Globus pallidus (tissue), 1 donor: ENCODE results near the gene PTPDC1.

Source experiments
- DNase-seq: peaks from one replicate; pipeline ENCODE4 v3.0.0-alpha.2; 2015; ENCODE audit warnings: low spot score

PTPDC1 gene, protein sequence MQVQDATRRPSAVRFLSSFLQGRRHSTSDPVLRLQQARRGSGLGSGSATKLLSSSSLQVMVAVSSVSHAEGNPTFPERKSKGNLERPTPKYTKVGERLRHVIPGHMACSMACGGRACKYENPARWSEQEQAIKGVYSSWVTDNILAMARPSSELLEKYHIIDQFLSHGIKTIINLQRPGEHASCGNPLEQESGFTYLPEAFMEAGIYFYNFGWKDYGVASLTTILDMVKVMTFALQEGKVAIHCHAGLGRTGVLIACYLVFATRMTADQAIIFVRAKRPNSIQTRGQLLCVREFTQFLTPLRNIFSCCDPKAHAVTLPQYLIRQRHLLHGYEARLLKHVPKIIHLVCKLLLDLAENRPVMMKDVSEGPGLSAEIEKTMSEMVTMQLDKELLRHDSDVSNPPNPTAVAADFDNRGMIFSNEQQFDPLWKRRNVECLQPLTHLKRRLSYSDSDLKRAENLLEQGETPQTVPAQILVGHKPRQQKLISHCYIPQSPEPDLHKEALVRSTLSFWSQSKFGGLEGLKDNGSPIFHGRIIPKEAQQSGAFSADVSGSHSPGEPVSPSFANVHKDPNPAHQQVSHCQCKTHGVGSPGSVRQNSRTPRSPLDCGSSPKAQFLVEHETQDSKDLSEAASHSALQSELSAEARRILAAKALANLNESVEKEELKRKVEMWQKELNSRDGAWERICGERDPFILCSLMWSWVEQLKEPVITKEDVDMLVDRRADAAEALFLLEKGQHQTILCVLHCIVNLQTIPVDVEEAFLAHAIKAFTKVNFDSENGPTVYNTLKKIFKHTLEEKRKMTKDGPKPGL

GRCh38 chr9:94084314-94084713 is at the start of gene PTPDC1:
Gene PTPDC1 (plus strand): TSS chr9:94084464. CDS start chr9:94084531, 67 bp downstream.
- DNase-seq: peak; percentile 95

DNA sequence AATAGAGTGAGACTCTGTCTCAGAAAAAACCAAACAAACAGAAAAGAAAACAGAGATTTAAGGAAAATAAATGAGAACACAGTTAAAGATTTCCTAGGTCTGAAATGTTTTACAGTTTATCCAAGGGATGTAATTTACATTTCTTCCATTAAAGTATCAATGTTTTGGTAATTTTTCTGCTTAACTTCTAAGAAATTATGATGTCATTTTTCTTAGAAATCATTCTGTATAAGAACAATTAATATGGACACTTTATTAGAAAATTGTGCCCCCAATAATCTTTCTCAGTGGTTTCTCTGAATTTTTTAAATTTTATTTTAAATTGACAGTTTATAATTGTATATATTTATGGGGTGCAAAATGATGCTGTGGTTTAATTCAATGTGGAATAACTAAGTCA is 49.8 kb upstream of the PTPDC1 start:
- no peak for DNase-seq

DNA sequence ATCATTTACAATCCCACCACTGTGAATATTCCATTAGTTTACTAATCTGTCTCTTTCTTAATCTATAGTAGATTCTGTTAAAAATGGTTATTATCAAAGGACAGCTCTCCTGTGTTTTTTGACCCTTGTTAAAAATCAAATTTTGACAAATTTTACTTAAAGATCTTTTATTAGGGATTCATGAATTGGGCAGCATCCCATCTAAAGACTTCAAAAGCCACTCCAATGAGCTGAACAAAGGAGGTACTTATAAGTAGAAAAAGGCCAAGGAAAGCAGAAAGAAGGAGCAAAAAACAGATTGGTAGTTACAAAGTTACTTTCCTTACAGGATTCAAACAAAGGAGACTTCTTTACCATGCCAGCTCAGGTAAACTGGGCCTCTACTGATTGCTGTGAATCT is 44.5 kb upstream of the PTPDC1 start:
- DNase-seq: no peak

- DNase-seq: no peak
These were observed 41.5 kb upstream of the PTPDC1 start for GRCh38 chr9:94042516-94043360.

DNA sequence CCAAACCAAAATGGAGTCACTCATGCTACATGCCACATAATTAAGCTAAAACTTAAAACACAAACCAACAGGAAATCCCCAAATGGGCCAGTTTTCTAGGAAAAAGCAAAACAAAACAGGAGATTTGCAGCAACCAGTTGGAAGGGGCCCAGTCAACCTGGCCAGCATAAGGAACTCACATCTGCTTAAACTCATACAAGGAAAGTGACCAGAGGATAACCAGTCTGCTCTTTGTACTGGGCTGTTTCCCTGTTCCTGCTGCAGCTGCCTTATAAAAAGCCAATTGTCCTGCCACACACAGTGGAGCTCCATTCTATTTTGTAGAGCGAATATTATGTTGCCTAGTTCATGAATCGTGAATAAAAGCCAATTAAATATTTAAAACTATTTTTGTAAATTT is 29.5 kb upstream of the PTPDC1 start:
- DNase-seq: peak; percentile 58

DNA sequence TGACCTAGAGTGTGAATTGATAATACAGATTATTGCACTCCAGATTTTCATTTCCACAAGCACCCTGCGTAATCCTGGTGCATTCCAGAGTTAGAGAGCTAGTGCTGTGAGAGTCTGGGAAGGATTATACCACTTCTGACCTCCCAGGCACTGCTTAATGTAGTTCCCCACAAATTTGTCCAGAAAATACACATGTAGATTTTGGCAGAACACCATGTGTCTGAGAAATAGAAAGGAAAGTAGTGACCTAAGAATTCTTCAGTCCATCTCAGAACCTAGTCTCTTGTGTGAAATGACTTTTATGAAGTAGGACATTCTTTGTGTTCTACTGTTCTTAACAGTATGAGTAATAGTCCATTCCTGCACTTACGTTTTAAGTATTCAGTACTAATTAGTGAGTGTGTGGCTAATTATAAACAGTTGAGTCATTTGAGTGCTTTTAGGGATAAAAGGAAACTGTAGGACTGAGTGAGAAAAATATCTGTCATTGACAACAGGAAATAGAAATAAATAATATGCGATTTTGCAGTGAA is 27.8 kb upstream of the PTPDC1 start:
- no peak for DNase-seq

GRCh38 chr9:94057918-94058317 is 26.3 kb upstream of the PTPDC1 start:
- no peak for DNase-seq

GRCh38 chr9:94061864-94062263 is 22.4 kb upstream of the PTPDC1 start:
- no peak for DNase-seq

DNA sequence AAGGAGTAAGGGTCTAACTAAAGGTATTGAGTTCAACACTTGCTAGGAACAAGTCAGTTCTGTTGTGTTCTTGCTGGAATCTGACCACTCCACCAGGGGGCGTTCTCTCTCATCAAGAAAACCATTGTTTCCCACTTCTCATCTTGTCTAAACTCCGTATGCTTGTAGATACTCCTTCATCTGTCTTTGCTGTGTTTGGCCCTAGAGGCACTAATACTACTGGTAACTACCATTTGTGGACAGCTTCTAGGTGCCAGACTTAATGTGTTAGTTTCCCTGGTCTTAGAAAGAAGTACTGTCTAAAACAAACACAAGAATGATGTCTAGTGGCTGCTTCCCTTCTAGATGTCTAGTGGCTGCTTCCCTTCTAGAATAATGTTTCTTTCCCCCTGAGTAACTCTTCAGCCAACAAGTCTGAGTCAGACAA is 18.7 kb upstream of the PTPDC1 start:
- DNase-seq: peak; percentile 87

- no peak for DNase-seq
These were observed 16.0 kb upstream of the PTPDC1 start for GRCh38 chr9:94068257-94068656.

- DNase-seq: no peak
These were observed 7.7 kb upstream of the PTPDC1 start for GRCh38 chr9:94076557-94076956.

DNA sequence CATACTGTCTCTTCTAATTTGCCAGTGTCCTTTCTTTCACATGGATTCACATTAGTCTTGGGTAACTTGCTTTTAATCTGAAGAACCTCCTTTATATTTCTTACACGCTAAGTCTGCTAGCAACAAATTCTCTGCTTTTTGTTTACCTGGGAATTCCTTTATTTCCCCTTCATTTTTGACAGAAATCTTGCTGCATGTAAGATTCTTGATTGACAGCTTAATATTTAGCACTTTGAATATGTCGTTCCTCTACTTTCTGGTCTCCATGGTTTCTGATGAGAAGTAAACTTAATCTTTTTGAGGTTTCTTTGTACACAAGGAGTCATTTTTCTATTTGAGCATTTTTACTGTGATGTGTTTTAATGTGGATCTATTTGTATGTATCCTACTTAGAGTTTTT is 6.2 kb upstream of the PTPDC1 start:
- no peak for DNase-seq

DNA sequence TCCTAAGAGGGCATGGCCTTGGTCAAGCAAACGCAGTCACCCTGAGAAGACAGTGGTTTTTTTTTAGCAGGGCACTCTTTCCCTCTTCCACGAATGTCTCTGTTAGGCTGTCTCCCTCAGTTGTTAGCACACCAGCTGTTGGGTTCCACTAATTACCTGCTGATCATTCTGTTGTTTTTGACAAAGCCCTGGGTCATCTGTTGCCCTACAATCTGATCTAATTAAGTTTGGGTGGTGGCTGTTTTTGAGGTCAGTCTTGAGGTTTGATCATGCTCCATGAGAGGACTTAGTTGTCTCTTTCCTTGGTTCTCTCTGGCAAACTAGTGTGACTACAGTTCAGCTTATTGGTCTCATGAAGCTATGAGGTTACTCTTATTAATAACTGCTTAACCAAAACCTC is 5.0 kb upstream of the PTPDC1 start:
- DNase-seq: no peak

DNA sequence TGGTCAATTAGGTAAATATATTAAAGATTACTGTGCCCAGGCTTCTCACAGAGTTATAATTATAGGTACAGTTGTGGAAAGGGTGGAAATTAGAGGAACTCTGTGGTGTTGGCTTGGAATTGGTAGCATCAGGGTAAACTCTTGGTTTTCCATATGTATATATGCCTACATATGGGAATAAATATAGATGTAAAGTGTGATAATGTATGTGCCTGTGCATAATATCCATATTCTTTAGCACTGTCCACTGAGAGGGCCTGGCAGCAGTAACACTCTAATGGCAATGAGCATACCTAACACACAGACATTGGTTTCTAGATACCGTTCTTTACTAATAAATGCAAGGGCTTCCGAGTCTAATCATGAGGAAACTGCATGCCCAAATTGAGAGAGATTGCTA is 4.0 kb upstream of the PTPDC1 start:
- no peak for DNase-seq

- no peak for DNase-seq
These were observed 2.8 kb upstream of the PTPDC1 start for GRCh38 chr9:94081435-94081834.

DNA sequence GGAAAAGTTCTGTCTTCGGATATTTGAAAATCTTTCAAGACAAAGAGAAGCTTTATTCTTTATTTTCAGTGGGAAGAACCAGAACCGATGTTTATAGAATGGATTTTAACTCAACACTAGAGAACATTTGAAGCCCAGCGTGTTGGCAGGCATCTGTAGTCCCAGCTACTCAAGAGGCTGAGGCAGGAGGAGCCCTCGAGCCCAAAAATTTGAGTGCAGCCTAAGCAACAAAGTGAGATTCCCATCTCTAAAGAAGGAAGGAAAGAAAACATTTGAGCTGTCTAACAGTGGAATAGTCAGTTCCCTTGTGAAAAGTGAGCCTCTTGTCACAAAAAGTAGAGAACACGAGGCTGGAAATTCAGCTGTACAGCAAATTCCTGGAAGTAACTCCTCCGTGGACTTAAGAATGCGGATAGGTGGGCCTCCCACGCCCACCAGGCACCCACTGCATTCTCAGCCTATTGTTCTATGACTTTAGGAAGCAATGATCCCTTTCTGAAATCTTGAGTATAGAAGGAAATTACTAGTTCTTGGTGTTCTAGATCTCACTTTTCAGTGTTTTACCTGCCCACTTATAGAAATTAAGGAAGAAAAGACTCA is 2.3 kb upstream of the PTPDC1 start:
- no peak for DNase-seq

- no peak for DNase-seq
These were observed 1.7 kb upstream of the PTPDC1 start for GRCh38 chr9:94082553-94082952.

DNA sequence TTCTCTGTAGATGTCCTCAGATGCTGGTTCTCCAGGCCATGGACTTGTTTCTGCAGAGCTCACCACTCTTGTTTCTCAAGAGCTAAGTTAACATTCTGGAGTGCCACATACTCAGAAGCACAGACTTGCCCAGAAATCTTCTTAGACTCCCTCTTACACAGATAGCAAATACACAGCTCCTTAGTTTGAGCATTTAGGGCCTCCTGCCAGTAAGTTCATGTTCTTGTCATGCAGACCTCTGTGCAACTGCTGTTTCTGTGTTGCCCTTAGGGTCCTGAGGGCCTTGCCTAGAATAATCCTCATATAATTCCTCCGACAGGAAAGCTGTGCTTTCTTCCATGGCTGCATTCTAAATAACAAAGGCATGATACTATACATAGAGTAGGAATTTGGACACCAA is 1.3 kb upstream of the PTPDC1 start:
- peak; percentile 52 for DNase-seq

- DNase-seq: peak; percentile 80
These were observed 880 bp upstream of the PTPDC1 start for GRCh38 chr9:94083384-94083783.

GRCh38 chr9:94085062-94085639 is 887 bp downstream of the PTPDC1 start:
- DNase-seq: peak; percentile 55
